ENCODE data around the gene MKNK1. TPM values are rescaled to one million over a fixed set of nuclear protein-coding genes. Genes with fewer than 3 reads are reported as not detected.
A peak's percentile ranks its signal among the peaks of the same experiment; 100 is the strongest.

The MKNK1 gene
- polyA plus RNA-seq, 1 of the 3 experiments (the other 2 are of a cell fraction), result 28.2 TPM

DNA sequence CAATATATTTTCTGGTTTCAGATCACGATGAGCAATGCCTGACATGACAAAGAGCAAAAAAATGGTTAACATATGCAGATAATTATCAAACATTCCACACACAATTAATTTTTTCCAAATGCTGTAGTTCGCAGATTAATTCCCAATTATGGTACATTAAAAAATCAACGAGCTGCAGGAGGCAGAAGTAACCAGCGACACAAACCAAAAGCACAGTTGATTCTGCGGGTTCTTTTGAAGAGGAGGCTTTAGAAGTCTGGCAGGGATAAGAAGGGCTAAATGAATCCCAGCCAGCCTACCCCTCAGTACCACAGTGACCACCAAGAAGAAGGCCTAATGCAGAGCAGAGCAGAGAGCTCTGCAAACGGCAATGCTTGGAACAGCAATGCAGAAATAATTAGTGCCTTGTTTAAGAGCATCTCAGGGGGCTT is 35.6 kb downstream of the MKNK1 start:
- no peak for DNase-seq
- WGBS (ENCODE audit: low lambda C conversion rate), result 55% methylated on average over 6 of the region's 6 CpGs
- H3K9ac ChIP-seq, result no peak overlapping the region
- no peak overlapping the region for H3K4me2 ChIP-seq
- peaks cover 0 to 8% of the 10 kb centered on the region in 2 experiments; a peak in 1 of 4 replicates for H3K4me1 ChIP-seq (ENCODE audit: control insufficient read depth in 1 of 2, insufficient read depth in 2 of 2, low read depth in 1 of 2, low read length in 1 of 2)
- H3K79me2 ChIP-seq (ENCODE audit: insufficient read depth), result no peaks in the 10 kb centered on the region
- ChIA-PET CTCF (interaction anchor here (1.5 to 1.9 kb wide), 2 partner anchors 21 to 157 kb away, joined by 4 to 8 read pairs; no protein-coding TSS in a partner anchor), POLR2A (no interaction called here)
- H3K27me3 ChIP-seq (ENCODE audit: insufficient read depth), result no peaks in the 10 kb centered on the region
- no peaks in the 10 kb centered on the region for H4K20me1 ChIP-seq (ENCODE audit: insufficient read depth)
- no peaks in the 10 kb centered on the region for H3K9me3 ChIP-seq
- H3K4me3 ChIP-seq (ENCODE audit: low read depth in 2 of 2, low read length in 1 of 2), result no peak overlapping the region
- no peaks in the 10 kb centered on the region for H3K9me2 ChIP-seq
- peaks cover 6 to 18% of the 10 kb centered on the region in 2 experiments for H3K36me3 ChIP-seq (replicated peaks in 1 of 2; ENCODE audit: control insufficient read depth in 1 of 2, insufficient read depth in 2 of 2, low read length in 1 of 2)
- TF ChIP-seq POLR2AphosphoS5 (IDR thresholded peaks at IDR 0.05; ENCODE audit: low read depth, low read length) (no peak), RCOR1 (IDR thresholded peaks at IDR 0.05; ENCODE audit: low read length) (0 out of 2 replicates have a peak, but pooled peaks have one; percentile 38)
- no peak overlapping the region for H3K27ac ChIP-seq (ENCODE audit: low read depth in 2 of 2, low read length in 1 of 2)
- H2AFZ ChIP-seq (ENCODE audit: low read depth), result no peak overlapping the region
- H3F3A ChIP-seq (replicated peaks; ENCODE audit: insufficient read depth), result no peaks in the 10 kb centered on the region

DNA sequence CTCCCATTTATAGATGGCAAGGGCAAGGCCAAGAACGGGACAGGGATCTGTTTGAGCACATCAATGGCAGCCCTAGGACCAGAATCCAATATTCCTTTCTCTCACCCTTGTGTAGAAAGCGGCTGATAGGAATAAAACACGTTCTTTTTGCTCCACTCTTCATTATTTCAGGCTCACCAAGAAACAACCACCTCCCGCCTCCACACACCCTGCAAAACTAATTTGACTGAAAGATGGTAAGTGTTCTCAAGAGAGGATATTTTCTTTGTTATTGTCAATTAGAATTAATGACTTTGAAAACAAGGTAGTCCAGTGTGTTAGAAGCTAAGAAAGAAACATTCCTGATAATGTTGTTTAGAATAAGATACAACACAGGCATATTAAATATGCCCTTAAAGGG is 40.7 kb downstream of the MKNK1 start:
- TF ChIP-seq JUND (IDR thresholded peaks at IDR 0.05), result no peak
- TF ChIP-seq CHD2 (IDR thresholded peaks at IDR 0.05; ENCODE audit: low read length, partially characterized antibody), result no peak
- no peak for TF ChIP-seq SIN3A (IDR thresholded peaks at IDR 0.05; ENCODE audit: borderline replicate concordance, low read depth, low read length)
- no peak for TF ChIP-seq EP300 (IDR thresholded peaks at IDR 0.05; ENCODE audit: borderline replicate concordance in 1 of 2, low read depth in 1 of 2, low read length in 1 of 2)
- no peak for TF ChIP-seq RCOR1 (IDR thresholded peaks at IDR 0.05; ENCODE audit: low read length)
- TF ChIP-seq NRF1 (IDR thresholded peaks at IDR 0.05; ENCODE audit: low read depth, low read length), result no peak
- no peak for TF ChIP-seq ELF1 (IDR thresholded peaks at IDR 0.05)
- TF ChIP-seq, protein P1, sequence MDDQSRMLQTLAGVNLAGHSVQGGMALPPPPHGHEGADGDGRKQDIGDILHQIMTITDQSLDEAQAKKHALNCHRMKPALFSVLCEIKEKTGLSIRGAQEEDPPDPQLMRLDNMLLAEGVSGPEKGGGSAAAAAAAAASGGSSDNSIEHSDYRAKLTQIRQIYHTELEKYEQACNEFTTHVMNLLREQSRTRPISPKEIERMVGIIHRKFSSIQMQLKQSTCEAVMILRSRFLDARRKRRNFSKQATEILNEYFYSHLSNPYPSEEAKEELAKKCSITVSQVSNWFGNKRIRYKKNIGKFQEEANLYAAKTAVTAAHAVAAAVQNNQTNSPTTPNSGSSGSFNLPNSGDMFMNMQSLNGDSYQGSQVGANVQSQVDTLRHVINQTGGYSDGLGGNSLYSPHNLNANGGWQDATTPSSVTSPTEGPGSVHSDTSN (IDR thresholded peaks at IDR 0.05), result no peak
- TF ChIP-seq SMC3 (IDR thresholded peaks at IDR 0.05; ENCODE audit: low read depth, low read length), result no peak
- TF ChIP-seq YY1 (IDR thresholded peaks at IDR 0.05; ENCODE audit: low read depth), result no peak
- no peak for TF ChIP-seq GABPA (IDR thresholded peaks at IDR 0.05; ENCODE audit: low read depth)
- TF ChIP-seq EZH2phosphoT487 (IDR thresholded peaks at IDR 0.05; ENCODE audit: borderline replicate concordance, low read depth), result no peak
- TF ChIP-seq FOXJ3 (CRISPR knock-in tag; IDR thresholded peaks at IDR 0.05), result no peak
- TF ChIP-seq TEAD4 (IDR thresholded peaks at IDR 0.05; ENCODE audit: borderline replicate concordance, insufficient read depth), result no peak
- TF ChIP-seq NFIC (IDR thresholded peaks at IDR 0.05; ENCODE audit: borderline replicate concordance), result no peak
- TF ChIP-seq, protein P2, sequence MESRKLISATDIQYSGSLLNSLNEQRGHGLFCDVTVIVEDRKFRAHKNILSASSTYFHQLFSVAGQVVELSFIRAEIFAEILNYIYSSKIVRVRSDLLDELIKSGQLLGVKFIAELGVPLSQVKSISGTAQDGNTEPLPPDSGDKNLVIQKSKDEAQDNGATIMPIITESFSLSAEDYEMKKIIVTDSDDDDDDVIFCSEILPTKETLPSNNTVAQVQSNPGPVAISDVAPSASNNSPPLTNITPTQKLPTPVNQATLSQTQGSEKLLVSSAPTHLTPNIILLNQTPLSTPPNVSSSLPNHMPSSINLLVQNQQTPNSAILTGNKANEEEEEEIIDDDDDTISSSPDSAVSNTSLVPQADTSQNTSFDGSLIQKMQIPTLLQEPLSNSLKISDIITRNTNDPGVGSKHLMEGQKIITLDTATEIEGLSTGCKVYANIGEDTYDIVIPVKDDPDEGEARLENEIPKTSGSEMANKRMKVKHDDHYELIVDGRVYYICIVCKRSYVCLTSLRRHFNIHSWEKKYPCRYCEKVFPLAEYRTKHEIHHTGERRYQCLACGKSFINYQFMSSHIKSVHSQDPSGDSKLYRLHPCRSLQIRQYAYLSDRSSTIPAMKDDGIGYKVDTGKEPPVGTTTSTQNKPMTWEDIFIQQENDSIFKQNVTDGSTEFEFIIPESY (IDR thresholded peaks at IDR 0.05; ENCODE audit: borderline replicate concordance, low read depth), result no peak
- no peak for TF ChIP-seq TCF12 (IDR thresholded peaks at IDR 0.05)
- no peak for TF ChIP-seq FOSL2 (IDR thresholded peaks at IDR 0.05; ENCODE audit: borderline replicate concordance, low read depth)
- no peak for TF ChIP-seq RXRA (IDR thresholded peaks at IDR 0.05; ENCODE audit: borderline replicate concordance, low read depth)
- TF ChIP-seq, protein P3, sequence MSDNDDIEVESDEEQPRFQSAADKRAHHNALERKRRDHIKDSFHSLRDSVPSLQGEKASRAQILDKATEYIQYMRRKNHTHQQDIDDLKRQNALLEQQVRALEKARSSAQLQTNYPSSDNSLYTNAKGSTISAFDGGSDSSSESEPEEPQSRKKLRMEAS (IDR thresholded peaks at IDR 0.05; ENCODE audit: low read depth), result no peak
- no peaks in the 10 kb centered on the region for H3K79me2 ChIP-seq (ENCODE audit: insufficient read depth)
- ChIA-PET CTCF (interaction anchor here (0.8 to 3.7 kb wide), 4 partner anchors 13 to 162 kb away, joined by 3 to 11 read pairs (median 3); no protein-coding TSS in a partner anchor), POLR2A (no interaction called here)
- H3K4me1 ChIP-seq (ENCODE audit: control insufficient read depth in 1 of 2, insufficient read depth in 2 of 2, low read depth in 1 of 2, low read length in 1 of 2), result no peaks in the 10 kb centered on the region; a peak in 1 of 4 replicates
- no peaks in the 10 kb centered on the region for H3K27me3 ChIP-seq (ENCODE audit: insufficient read depth)
- H3K9me2 ChIP-seq, result no peaks in the 10 kb centered on the region
- no peak overlapping the region for H3K9ac ChIP-seq
- no peak for DNase-seq
- H3K9me3 ChIP-seq, result no peaks in the 10 kb centered on the region
- WGBS (ENCODE audit: low lambda C conversion rate), result 86% methylated on average over 4 of the region's 4 CpGs
- no peaks in the 10 kb centered on the region for H4K20me1 ChIP-seq (ENCODE audit: insufficient read depth)
- no peak overlapping the region for H3K4me3 ChIP-seq (ENCODE audit: low read depth in 2 of 2, low read length in 1 of 2)
- no peak overlapping the region for H3K27ac ChIP-seq (ENCODE audit: low read depth in 2 of 2, low read length in 1 of 2)
- no peak overlapping the region for H3K4me2 ChIP-seq
- peaks cover 3 to 11% of the 10 kb centered on the region in 2 experiments for H3K36me3 ChIP-seq (replicated peaks in 1 of 2; ENCODE audit: control insufficient read depth in 1 of 2, insufficient read depth in 2 of 2, low read length in 1 of 2)
- no peak overlapping the region for H2AFZ ChIP-seq (ENCODE audit: low read depth)
- H3F3A ChIP-seq (replicated peaks; ENCODE audit: insufficient read depth), result no peaks in the 10 kb centered on the region

All from SK-N-SH (cell line).